ENCODE results near the gene APIP.

Gene APIP

GRCh38 chr11:34916015-34916842 is at the start of gene APIP, which contains the start of gene PDHX:
Gene APIP (minus strand): TSS chr11:34916379. CDS start chr11:34916284, 95 bp downstream.
Gene PDHX (plus strand): TSS chr11:34916618. CDS start chr11:34916656, 38 bp downstream.
- H3K27ac Mint-ChIP-seq: peak within 1 kb of the TSS; percentile 89
- H3K36me3 Mint-ChIP-seq: peaks cover 8% of the 10 kb centered on the region
- H3K4me3 Mint-ChIP-seq: peak within 1 kb of the TSS; percentile 94
- peaks cover 56% of the 10 kb centered on the region for H3K4me1 Mint-ChIP-seq
- H3K27me3 Mint-ChIP-seq: no peaks in the 10 kb centered on the region
- H3K9me3 Mint-ChIP-seq: no peaks in the 10 kb centered on the region

GRCh38 chr11:34964610-34965331 is 48.6 kb upstream of the APIP start:
- no peaks in the 10 kb centered on the region for H3K4me1 Mint-ChIP-seq
- no peaks in the 10 kb centered on the region for H3K9me3 Mint-ChIP-seq
- H3K36me3 Mint-ChIP-seq: peaks cover 17% of the 10 kb centered on the region
- H3K4me3 Mint-ChIP-seq: no peak overlapping the region
- no peak overlapping the region for H3K27ac Mint-ChIP-seq
- H3K27me3 Mint-ChIP-seq: no peaks in the 10 kb centered on the region

GRCh38 chr11:34963351-34963750 is 47.2 kb upstream of the APIP start:
- Mint-ChIP-seq H3K4me3 (no peak overlapping the region), H3K36me3 (peaks cover 17% of the 10 kb centered on the region), H3K9me3 (no peaks in the 10 kb centered on the region), H3K27me3 (no peaks in the 10 kb centered on the region), H3K27ac (no peak overlapping the region), H3K4me1 (no peaks in the 10 kb centered on the region)

- Mint-ChIP-seq H3K4me1 (no peaks in the 10 kb centered on the region), H3K9me3 (no peaks in the 10 kb centered on the region), H3K4me3 (no peak overlapping the region), H3K27ac (no peak overlapping the region), H3K27me3 (no peaks in the 10 kb centered on the region), H3K36me3 (peaks cover 12% of the 10 kb centered on the region)
These were observed 45.9 kb upstream of the APIP start for GRCh38 chr11:34962034-34962433.

- no peaks in the 10 kb centered on the region for H3K27me3 Mint-ChIP-seq
- no peak overlapping the region for H3K27ac Mint-ChIP-seq
- H3K4me1 Mint-ChIP-seq: no peaks in the 10 kb centered on the region
- H3K36me3 Mint-ChIP-seq: peaks cover 10% of the 10 kb centered on the region
- H3K4me3 Mint-ChIP-seq: no peak overlapping the region
- H3K9me3 Mint-ChIP-seq: no peaks in the 10 kb centered on the region
These were observed 44.1 kb upstream of the APIP start for GRCh38 chr11:34960277-34960676.

- no peak overlapping the region for H3K27ac Mint-ChIP-seq
- H3K9me3 Mint-ChIP-seq: no peaks in the 10 kb centered on the region
- H3K4me1 Mint-ChIP-seq: peaks cover 3% of the 10 kb centered on the region
- H3K27me3 Mint-ChIP-seq: no peaks in the 10 kb centered on the region
- H3K36me3 Mint-ChIP-seq: peaks cover 9% of the 10 kb centered on the region
- H3K4me3 Mint-ChIP-seq: no peak overlapping the region
These were observed 43.6 kb upstream of the APIP start for GRCh38 chr11:34959770-34960169.

GRCh38 chr11:34957606-34958005 is 41.4 kb upstream of the APIP start:
- H3K4me1 Mint-ChIP-seq: peaks cover 13% of the 10 kb centered on the region
- no peak overlapping the region for H3K27ac Mint-ChIP-seq
- H3K27me3 Mint-ChIP-seq: no peaks in the 10 kb centered on the region
- peaks cover 13% of the 10 kb centered on the region for H3K36me3 Mint-ChIP-seq
- H3K9me3 Mint-ChIP-seq: no peaks in the 10 kb centered on the region
- no peak overlapping the region for H3K4me3 Mint-ChIP-seq

GRCh38 chr11:34957206-34957605 is 41.0 kb upstream of the APIP start:
- no peak overlapping the region for H3K27ac Mint-ChIP-seq
- no peaks in the 10 kb centered on the region for H3K27me3 Mint-ChIP-seq
- H3K36me3 Mint-ChIP-seq: peaks cover 11% of the 10 kb centered on the region
- no peaks in the 10 kb centered on the region for H3K9me3 Mint-ChIP-seq
- H3K4me1 Mint-ChIP-seq: peaks cover 13% of the 10 kb centered on the region
- no peak overlapping the region for H3K4me3 Mint-ChIP-seq

GRCh38 chr11:34953955-34954354 is 37.8 kb upstream of the APIP start:
- Mint-ChIP-seq H3K27ac (no peak overlapping the region), H3K9me3 (no peaks in the 10 kb centered on the region), H3K36me3 (peaks cover 10% of the 10 kb centered on the region), H3K27me3 (no peaks in the 10 kb centered on the region), H3K4me1 (peaks cover 13% of the 10 kb centered on the region), H3K4me3 (no peak overlapping the region)

- peaks cover 21% of the 10 kb centered on the region for H3K4me1 Mint-ChIP-seq
- no peaks in the 10 kb centered on the region for H3K9me3 Mint-ChIP-seq
- no peak overlapping the region for H3K27ac Mint-ChIP-seq
- no peaks in the 10 kb centered on the region for H3K27me3 Mint-ChIP-seq
- H3K4me3 Mint-ChIP-seq: no peak overlapping the region
- peaks cover 18% of the 10 kb centered on the region for H3K36me3 Mint-ChIP-seq
These were observed 32.5 kb upstream of the APIP start for GRCh38 chr11:34948696-34949095.

GRCh38 chr11:34944692-34945091 is 28.5 kb upstream of the APIP start:
- no peaks in the 10 kb centered on the region for H3K9me3 Mint-ChIP-seq

GRCh38 chr11:34941688-34942087 is 25.5 kb upstream of the APIP start:
- H3K27me3 Mint-ChIP-seq: no peaks in the 10 kb centered on the region

More at GRCh38 chr11:34944692-34945091, 28.5 kb upstream of the APIP start:
- Mint-ChIP-seq H3K4me1 (peaks cover 37% of the 10 kb centered on the region), H3K36me3 (peaks cover 25% of the 10 kb centered on the region), H3K27ac (no peak overlapping the region), H3K27me3 (no peaks in the 10 kb centered on the region), H3K4me3 (no peak overlapping the region)

GRCh38 chr11:34940026-34940677 is 24.0 kb upstream of the APIP start:
- no peak overlapping the region for H3K27ac Mint-ChIP-seq
- H3K27me3 Mint-ChIP-seq: no peaks in the 10 kb centered on the region
- peaks cover 50% of the 10 kb centered on the region for H3K4me1 Mint-ChIP-seq
- no peak overlapping the region for H3K4me3 Mint-ChIP-seq
- H3K36me3 Mint-ChIP-seq: peaks cover 27% of the 10 kb centered on the region
- no peaks in the 10 kb centered on the region for H3K9me3 Mint-ChIP-seq

More at GRCh38 chr11:34941688-34942087, 25.5 kb upstream of the APIP start:
- Mint-ChIP-seq H3K9me3 (no peaks in the 10 kb centered on the region), H3K4me1 (peaks cover 53% of the 10 kb centered on the region), H3K4me3 (no peak overlapping the region), H3K27ac (no peak overlapping the region), H3K36me3 (peaks cover 23% of the 10 kb centered on the region)

GRCh38 chr11:34938611-34939010 is 22.4 kb upstream of the APIP start:
- no peaks in the 10 kb centered on the region for H3K27me3 Mint-ChIP-seq
- H3K27ac Mint-ChIP-seq: no peak overlapping the region
- H3K4me3 Mint-ChIP-seq: no peak overlapping the region
- H3K4me1 Mint-ChIP-seq: peaks cover 49% of the 10 kb centered on the region
- H3K36me3 Mint-ChIP-seq: peaks cover 25% of the 10 kb centered on the region
- H3K9me3 Mint-ChIP-seq: no peaks in the 10 kb centered on the region

GRCh38 chr11:34936945-34937629 is 20.9 kb upstream of the APIP start:
- Mint-ChIP-seq H3K4me3 (no peak overlapping the region), H3K27ac (peak overlapping the region; percentile 15), H3K9me3 (no peaks in the 10 kb centered on the region), H3K27me3 (no peaks in the 10 kb centered on the region), H3K36me3 (peaks cover 23% of the 10 kb centered on the region), H3K4me1 (peaks cover 38% of the 10 kb centered on the region)

Measured in activated naive CD4-positive, alpha-beta T cell treated with anti-CD3 and anti-CD28 coated beads, Interleukin-2, amount 50 U/mL, for 24 hours (primary cell).